HG02840 (cell line): ENCODE results near the gene VGLL1.

Experiments used
- ATAC-seq: cut with Tn5 transposase; IDR thresholded peaks from one replicate; pipeline ENCODE4 v1.9.1; 2021; ENCODE audit warnings: mild to moderate bottlenecking, moderate library complexity, moderate number of reproducible peaks; ENCODE audit not compliant: unreplicated experiment, low FRiP score

VGLL1 gene

GRCh38 chrX:136531951-136532350, at the start of gene VGLL1:
VGLL1 (plus strand) TSS chrX:136532215; CDS start chrX:136536021, 3,806 bp downstream.
- ATAC-seq = no peak

GRCh38 chrX:136487647-136488046, 44.4 kb upstream of the VGLL1 start, which contains the start of gene BRS3:
BRS3 (plus strand) TSS chrX:136487947; CDS start chrX:136488115, 168 bp downstream.
- no peak for ATAC-seq

- ATAC-seq = no peak
Measured at GRCh38 chrX:136488706-136489105, 43.3 kb upstream of the VGLL1 start.

- no peak for ATAC-seq
Measured at GRCh38 chrX:136491832-136492231, 40.2 kb upstream of the VGLL1 start.

GRCh38 chrX:136493011-136493410, 39.0 kb upstream of the VGLL1 start:
- ATAC-seq = no peak

- ATAC-seq = no peak
Measured at GRCh38 chrX:136495043-136495442, 37.0 kb upstream of the VGLL1 start.

- no peak for ATAC-seq
Measured at GRCh38 chrX:136496186-136496763, 35.7 kb upstream of the VGLL1 start.

GRCh38 chrX:136496764-136497555, 35.1 kb upstream of the VGLL1 start:
- ATAC-seq = peak; percentile 76

- ATAC-seq = peak; percentile 14
Measured at GRCh38 chrX:136497556-136498052, 34.4 kb upstream of the VGLL1 start, which contains the start of gene HTATSF1. HTATSF1 (plus strand) TSS chrX:136497592; CDS start chrX:136497685, 93 bp downstream.

GRCh38 chrX:136519069-136519468, 12.9 kb upstream of the VGLL1 start:
- ATAC-seq = no peak

- ATAC-seq = no peak
Measured at GRCh38 chrX:136523770-136524169, 8.2 kb upstream of the VGLL1 start.

GRCh38 chrX:136525738-136526606, 6.0 kb upstream of the VGLL1 start:
- ATAC-seq = no peak

- ATAC-seq = no peak
Measured at GRCh38 chrX:136528645-136529315, 3.2 kb upstream of the VGLL1 start.

GRCh38 chrX:136529795-136530194, 2.2 kb upstream of the VGLL1 start:
- ATAC-seq = no peak

GRCh38 chrX:136534131-136534530, 2.1 kb downstream of the VGLL1 start:
- ATAC-seq = no peak

- no peak for ATAC-seq
Measured at GRCh38 chrX:136538811-136539210, 6.8 kb downstream of the VGLL1 start.

- no peak for ATAC-seq
Measured at GRCh38 chrX:136540226-136540625, 8.2 kb downstream of the VGLL1 start.

- ATAC-seq = no peak
Measured at GRCh38 chrX:136541294-136541693, 9.3 kb downstream of the VGLL1 start.

GRCh38 chrX:136542281-136542680, 10.3 kb downstream of the VGLL1 start:
- no peak for ATAC-seq

GRCh38 chrX:136546371-136546781, 14.4 kb downstream of the VGLL1 start:
- no peak for ATAC-seq
